ENCODE measurements around the gene DLG2.

GRCh38 chr11:84675396-84676025 lies 951.6 kb downstream of the DLG2 start:
- no peak for TF ChIP-seq POLR2AphosphoS5 (IDR thresholded peaks at IDR 0.05; ENCODE audit: low read depth, low read length)
- TF ChIP-seq, protein P1, sequence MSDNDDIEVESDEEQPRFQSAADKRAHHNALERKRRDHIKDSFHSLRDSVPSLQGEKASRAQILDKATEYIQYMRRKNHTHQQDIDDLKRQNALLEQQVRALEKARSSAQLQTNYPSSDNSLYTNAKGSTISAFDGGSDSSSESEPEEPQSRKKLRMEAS (IDR thresholded peaks at IDR 0.05), result no peak
- no peak for TF ChIP-seq CTCF (IDR thresholded peaks at IDR 0.05; ENCODE audit: control extremely low read depth in 1 of 3, insufficient read depth in 1 of 3, low read depth in 1 of 3, low read length in 3 of 3)
- TF ChIP-seq NANOG (IDR thresholded peaks at IDR 0.05; ENCODE audit: insufficient read depth, low read depth, low read length, poor library complexity, severe bottlenecking), result no peak
- no peak for TF ChIP-seq JUND (IDR thresholded peaks at IDR 0.05; ENCODE audit: low read length)
- TF ChIP-seq EZH2 (IDR thresholded peaks at IDR 0.05; ENCODE audit: low read depth, low read length, severe bottlenecking), result no peak
- no peak for TF ChIP-seq USF2 (IDR thresholded peaks at IDR 0.05; ENCODE audit: low read length)
- no peak for TF ChIP-seq FOSL1 (IDR thresholded peaks at IDR 0.05; ENCODE audit: insufficient read depth, low read depth, low read length)
